Natural killer cell (primary cell): ENCODE measurements around the gene USF1. TPM values are rescaled to one million over a fixed set of nuclear protein-coding genes. Genes with fewer than 3 reads are reported as not detected.

Source experiments
- ATAC-seq, 3 donors: fragments of 150-1000 bp in 2 of 3; fragments of 200-7000 bp in 1 of 3; cut with Tn5 transposase; 1 replicate in 1 of 3; 2 replicates in 2 of 3; pipeline ENCODE4 v1.10.0; 2021; ENCODE audit warnings: mild to moderate bottlenecking in 2 of 3, moderate library complexity in 2 of 3
- DNase-seq, 2 donors: peaks; one replicate each; pipeline versions ENCODE4 v3.0.0 to v3.0.0-alpha.2; 2013 to 2021; ENCODE audit warnings: mixed read lengths in 1 of 2
- H3K27ac ChIP-seq: one replicate; pipeline ENCODE4 v1.5.1; 2013; ENCODE audit warnings: mild to moderate bottlenecking, low read length
- H3K27me3 ChIP-seq: one replicate; pipeline ENCODE4 v1.6.1; 2013; ENCODE audit warnings: low read length; ENCODE audit not compliant: control insufficient read depth, insufficient read depth
- H3K36me3 ChIP-seq: one replicate; pipeline ENCODE4 v1.6.1; 2013; ENCODE audit warnings: low read length; ENCODE audit not compliant: control insufficient read depth, insufficient read depth
- H3K4me1 ChIP-seq: one replicate; pipeline ENCODE4 v1.6.1; 2013; ENCODE audit warnings: low read length; ENCODE audit not compliant: control insufficient read depth, insufficient read depth
- H3K4me3 ChIP-seq: one replicate; pipeline ENCODE4 v1.5.1; 2013; ENCODE audit warnings: low read length
- H3K9me3 ChIP-seq: one replicate; pipeline ENCODE4 v1.6.1; 2013; ENCODE audit warnings: low read length; ENCODE audit not compliant: control insufficient read depth, insufficient read depth
- H3K27ac Mint-ChIP-seq, 2 donors: one replicate each; pipeline ENCODE4 v1.8.0; 2022; ENCODE audit warnings: mild to moderate bottlenecking in 2 of 2, mixed read lengths in 2 of 2, moderate library complexity in 1 of 2
- H3K27me3 Mint-ChIP-seq, 2 donors: one replicate each; pipeline ENCODE4 v1.8.0; 2022; ENCODE audit warnings: low read depth in 2 of 2, mixed read lengths in 2 of 2
- H3K36me3 Mint-ChIP-seq: one replicate; pipeline ENCODE4 v1.8.0; 2022; ENCODE audit warnings: mixed read lengths
- H3K4me1 Mint-ChIP-seq, 2 donors: one replicate each; pipeline ENCODE4 v1.8.0; 2022; ENCODE audit warnings: mixed read lengths in 2 of 2
- H3K4me3 Mint-ChIP-seq: one replicate; pipeline ENCODE4 v1.8.0; 2022; ENCODE audit warnings: mild to moderate bottlenecking, moderate library complexity, mixed read lengths
- H3K9me3 Mint-ChIP-seq, 2 donors: one replicate each; pipeline ENCODE4 v1.8.0; 2022; ENCODE audit warnings: mixed read lengths in 2 of 2
- CTCF ChIP-seq: fragments of 200-600 bp; IDR thresholded peaks from one replicate; pipeline ENCODE4 v1.8.0; 2022; ENCODE audit warnings: antibody characterized with exemption
- WGBS: methylation state at CpG from one replicate; pipeline ENCODE4 v1.1.7; 2013; ENCODE audit warnings: missing lambda C conversion rate; ENCODE audit not compliant: insufficient coverage; 5-methylcytosine and 5-hydroxymethylcytosine counted together
- intact Hi-C: fragments of 100-400 bp; cut with micrococcal nuclease; formaldehyde crosslinking; loops from one replicate; pipeline ENCODE4 v1.14.2; 2022
- total RNA-seq, 4 donors: library from RNA; stranded (reverse); fragments of 120-200 nt in 1 of 4; gene quantifications; one replicate each; pipeline versions ENCODE4 v1.2.3 to v1.2.4, GENCODE V29; 2013 to 2022

Gene USF1
- total RNA-seq, 3 donors from 2014 or later (not counting 1 experiment from before 2014, with no cell fraction given), result 113 to 121 (median 114) TPM

GRCh38 chr1:161009602-161010211 is 36.1 kb downstream of the USF1 start:
- Histone ChIP-seq H3K27me3 (no peaks in the 10 kb centered on the region), H3K36me3 (no peaks in the 10 kb centered on the region), H3K27ac (no peak overlapping the region), H3K9me3 (no peaks in the 10 kb centered on the region), H3K4me3 (no peak overlapping the region), H3K4me1 (peaks cover 21% of the 10 kb centered on the region)
- ATAC-seq (no peak), DNase-seq (no peak)
- Mint-ChIP-seq H3K36me3 (no peaks in the 10 kb centered on the region), H3K9me3 (no peaks in the 10 kb centered on the region), H3K4me1 (peaks cover 15 to 20% of the 10 kb centered on the region in 2 donors), H3K27ac (no peak overlapping the region), H3K27me3 (no peaks in the 10 kb centered on the region), H3K4me3 (no peak overlapping the region)
- intact Hi-C loops, result no loop called here
- TF ChIP-seq CTCF, result no peak
- WGBS, result 95% methylated on average over 7 of the region's 7 CpGs

- intact Hi-C loops, result no loop called here
- no peak for ATAC-seq
Observed at GRCh38 chr1:161008869-161009510, 36.8 kb downstream of the USF1 start.

GRCh38 chr1:161007369-161007768 is 38.4 kb downstream of the USF1 start:
- no peak for ATAC-seq
- WGBS, result 100% methylated on average over 2 of the region's 2 CpGs
- intact Hi-C loops, result no loop called here

More at GRCh38 chr1:161008869-161009510, 36.8 kb downstream of the USF1 start:
- H3K36me3 Mint-ChIP-seq, result no peaks in the 10 kb centered on the region
- Histone ChIP-seq H3K27me3 (no peaks in the 10 kb centered on the region), H3K27ac (no peak overlapping the region), H3K9me3 (no peaks in the 10 kb centered on the region), H3K4me1 (peaks cover 15% of the 10 kb centered on the region), H3K4me3 (no peak overlapping the region), H3K36me3 (no peaks in the 10 kb centered on the region)
- no peak for DNase-seq
- WGBS, result 75% methylated on average over 2 of the region's 4 CpGs
- H3K9me3 Mint-ChIP-seq, result no peaks in the 10 kb centered on the region
- no peaks in the 10 kb centered on the region for H3K27me3 Mint-ChIP-seq
- H3K27ac Mint-ChIP-seq, result no peak overlapping the region
- H3K4me3 Mint-ChIP-seq, result no peak overlapping the region
- TF ChIP-seq CTCF, result no peak
- H3K4me1 Mint-ChIP-seq, result peaks cover 11 to 16% of the 10 kb centered on the region in 2 donors

More at GRCh38 chr1:161007369-161007768, 38.4 kb downstream of the USF1 start:
- Mint-ChIP-seq H3K4me3 (no peak overlapping the region), H3K27ac (no peak overlapping the region), H3K27me3 (no peaks in the 10 kb centered on the region), H3K4me1 (peaks cover 0 to 4% of the 10 kb centered on the region in 2 donors), H3K36me3 (no peaks in the 10 kb centered on the region), H3K9me3 (no peaks in the 10 kb centered on the region)
- H3K36me3 ChIP-seq, result no peaks in the 10 kb centered on the region
- no peak overlapping the region for H3K4me3 ChIP-seq
- H3K9me3 ChIP-seq, result no peaks in the 10 kb centered on the region
- no peak for DNase-seq
- H3K27ac ChIP-seq, result no peak overlapping the region
- H3K27me3 ChIP-seq, result no peaks in the 10 kb centered on the region
- no peaks in the 10 kb centered on the region for H3K4me1 ChIP-seq
- no peak for TF ChIP-seq CTCF
